GM19438 (cell line): ENCODE measurements around the gene NCDN.
A peak's percentile ranks its signal among the peaks of the same experiment; 100 is the strongest.

Experiments
- ATAC-seq: cut with Tn5 transposase; IDR thresholded peaks from one replicate; pipeline ENCODE4 v1.9.1; 2021; ENCODE audit warnings: low read depth; ENCODE audit not compliant: unreplicated experiment

The NCDN gene

DNA sequence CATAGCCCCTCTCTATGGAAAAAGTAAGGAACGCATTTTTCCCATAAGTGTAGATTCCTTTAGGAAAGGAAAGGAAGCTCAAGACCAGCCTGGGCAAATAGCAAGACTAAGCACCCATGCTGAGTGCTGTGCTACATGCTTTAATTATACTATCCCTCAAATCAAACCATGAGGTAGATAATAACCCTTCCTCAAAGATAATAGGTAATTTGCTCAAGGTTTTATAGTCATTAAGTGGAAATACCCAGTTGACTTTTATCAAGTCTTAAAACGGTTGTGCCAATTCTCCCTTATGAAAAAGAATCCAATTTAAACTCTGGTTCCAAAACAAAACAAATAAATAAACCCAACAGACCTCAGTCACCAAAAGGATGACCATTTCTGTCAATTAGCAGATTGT is 3.7 kb upstream of the NCDN start:
- no peak for ATAC-seq

GRCh38 chr1:35554266-35555211 is 3.1 kb upstream of the NCDN start:
- no peak for ATAC-seq

- no peak for ATAC-seq
Measured at GRCh38 chr1:35555212-35555584, 2.4 kb upstream of the NCDN start.

GRCh38 chr1:35555601-35556477 is 1.8 kb upstream of the NCDN start:
- no peak for ATAC-seq

DNA sequence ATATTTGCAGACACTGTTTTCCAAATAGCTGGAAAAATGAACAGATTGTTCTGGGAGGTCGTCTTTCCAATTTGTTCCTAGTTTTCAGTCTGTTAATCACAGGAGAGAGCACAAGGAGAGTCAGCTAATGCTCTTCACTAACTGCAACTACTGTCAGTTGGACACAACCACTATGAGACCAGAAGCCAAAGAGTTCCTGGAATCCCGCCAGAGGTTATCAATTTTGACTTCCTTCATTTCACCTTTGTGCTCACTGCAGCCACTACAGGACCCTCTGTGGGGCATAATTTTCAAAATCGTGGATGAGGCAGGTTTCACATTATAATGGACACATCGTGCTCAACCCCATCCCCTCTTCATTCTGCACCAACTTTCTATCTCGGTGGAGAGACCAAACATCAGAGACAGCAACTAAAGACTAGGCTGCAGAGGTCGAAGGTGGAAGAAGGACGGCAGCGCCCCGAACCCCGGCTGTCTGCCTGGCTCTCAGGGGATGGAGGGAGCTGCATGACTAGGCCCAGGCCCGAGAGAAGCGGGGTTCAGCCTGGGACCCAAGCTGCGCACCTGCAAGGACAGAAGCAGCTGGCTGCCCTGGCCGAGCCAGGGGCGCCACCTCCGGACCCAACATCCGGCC is 998 bp upstream of the NCDN start:
- no peak for ATAC-seq

- peak; percentile 83 for ATAC-seq
Measured at GRCh38 chr1:35557118-35557610, 435 bp upstream of the NCDN start, which contains the start of gene KIAA0319L. Gene KIAA0319L (minus strand): TSS chr1:35557403. CDS start chr1:35554491, 2,912 bp downstream.

DNA sequence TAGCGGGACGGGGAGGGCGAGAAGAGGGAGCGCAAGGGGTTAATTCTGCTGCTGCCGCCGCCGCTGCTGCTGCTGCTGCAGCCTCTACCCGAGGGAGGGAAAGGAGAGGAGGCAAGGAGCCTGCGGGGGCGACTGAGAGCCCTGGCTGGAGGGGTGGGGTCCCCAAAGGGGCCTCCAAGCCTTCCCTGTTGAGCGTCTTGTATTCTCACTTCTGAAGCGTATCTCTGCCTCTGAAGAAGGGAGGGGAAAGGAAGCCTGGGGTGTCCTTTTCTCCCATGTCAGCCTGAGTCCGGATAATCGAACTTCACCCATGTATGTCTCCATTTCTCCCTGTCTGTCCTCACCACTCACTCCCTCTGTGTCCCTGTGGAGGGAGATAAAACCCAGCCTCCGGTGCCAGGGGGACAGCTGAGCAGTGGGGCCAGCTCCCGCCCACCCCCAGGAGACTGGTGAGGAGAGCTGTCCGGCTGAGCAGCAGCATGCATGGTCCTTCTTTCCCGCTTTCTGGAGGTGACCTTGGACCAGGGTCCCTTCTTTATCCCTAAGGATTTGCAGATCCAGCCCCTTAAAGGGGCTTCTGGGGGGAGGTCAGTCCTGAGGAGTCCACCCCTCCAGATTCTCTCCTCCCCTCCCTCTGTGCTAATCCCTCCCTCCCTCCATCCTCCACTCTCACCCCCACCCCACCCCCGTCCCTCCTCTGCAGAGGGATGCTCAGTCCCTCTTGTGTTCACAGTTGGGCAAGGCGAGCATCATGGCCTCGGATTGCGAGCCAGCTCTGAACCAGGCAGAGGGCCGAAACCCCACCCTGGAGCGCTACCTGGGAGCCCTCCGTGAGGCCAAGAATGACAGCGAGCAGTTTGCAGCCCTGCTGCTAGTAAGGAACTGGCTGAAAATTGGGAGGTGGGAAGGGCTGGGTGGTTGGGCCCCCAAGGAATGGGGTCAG is 1.0 kb downstream of the NCDN start:
- ATAC-seq, result no peak

GRCh38 chr1:35559317-35559944 is 1.8 kb downstream of the NCDN start:
- no peak for ATAC-seq

- ATAC-seq, result no peak
Measured at GRCh38 chr1:35560256-35561225, 2.9 kb downstream of the NCDN start.

GRCh38 chr1:35561297-35561971 is 3.8 kb downstream of the NCDN start:
- no peak for ATAC-seq

DNA sequence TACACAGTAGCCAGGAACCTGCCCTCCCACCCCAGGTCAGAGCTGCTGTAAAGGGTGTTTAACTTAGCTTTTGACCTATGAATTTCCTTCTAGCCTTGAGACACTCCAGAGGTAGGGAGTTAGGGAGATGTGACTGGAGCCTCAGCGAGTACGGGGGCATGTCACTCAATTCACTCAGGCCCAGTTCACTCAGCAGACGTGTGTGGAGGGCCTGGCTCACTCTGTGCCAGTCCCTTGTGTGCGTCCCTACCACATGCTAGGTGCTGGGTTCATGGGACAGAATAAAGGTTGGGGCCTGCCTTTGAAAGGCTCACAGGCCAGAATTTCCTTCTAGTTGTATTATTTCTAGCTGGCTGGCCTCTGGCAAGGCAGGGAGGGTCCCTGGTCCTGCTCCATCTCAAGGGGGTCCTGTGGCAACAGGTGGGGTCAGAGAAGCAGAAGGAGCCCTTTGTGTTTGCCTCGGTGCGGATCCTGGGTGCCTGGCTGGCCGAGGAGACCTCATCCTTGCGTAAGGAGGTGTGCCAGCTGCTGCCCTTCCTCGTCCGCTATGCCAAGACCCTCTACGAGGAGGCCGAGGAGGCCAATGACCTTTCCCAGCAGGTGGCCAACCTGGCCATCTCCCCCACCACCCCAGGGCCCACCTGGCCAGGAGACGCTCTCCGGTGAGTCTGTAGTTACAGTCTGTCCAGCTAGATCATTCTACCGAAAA is 4.5 kb downstream of the NCDN start:
- no peak for ATAC-seq

- no peak for ATAC-seq
Measured at GRCh38 chr1:35563166-35563565, 5.6 kb downstream of the NCDN start.

GRCh38 chr1:35564037-35564883 is 6.7 kb downstream of the NCDN start:
- no peak for ATAC-seq

GRCh38 chr1:35564884-35565741 is 7.5 kb downstream of the NCDN start:
- ATAC-seq, result no peak

DNA sequence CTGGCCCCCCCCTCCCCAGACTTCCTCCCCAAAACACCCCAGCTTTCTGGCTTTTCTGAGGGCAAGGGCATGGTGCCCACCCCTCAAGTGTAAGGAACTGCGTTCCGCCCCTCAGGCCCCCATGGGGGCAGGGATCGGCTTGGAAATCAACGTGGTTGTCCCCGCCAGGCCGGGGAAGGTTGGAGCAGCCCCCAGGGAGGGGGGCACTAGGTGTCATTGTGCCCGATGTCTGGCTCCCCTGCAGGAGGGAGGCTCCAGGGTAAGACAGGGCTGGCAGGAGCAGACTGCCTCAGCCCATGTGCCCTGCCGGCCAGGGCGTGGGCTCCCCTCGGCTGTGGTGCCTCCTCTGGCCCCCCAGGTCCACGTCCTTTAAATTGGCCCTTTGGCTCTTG is 8.1 kb downstream of the NCDN start:
- ATAC-seq, result no peak
